ENCODE data around the gene SCTR.

GRCh38 chr2:119519057-119519408, 5.2 kb downstream of the SCTR start:
- TF ChIP-seq CTCF (IDR thresholded peaks at IDR 0.05; ENCODE audit: low read length) (no peak), EZH2 (optimal IDR thresholded peaks at IDR 0.05; ENCODE audit: low read depth, low read length) (no peak), EZH2phosphoT487 (IDR thresholded peaks at IDR 0.05; ENCODE audit: low read length) (no peak)
